ENCODE measurements around the gene NOTCH1.

Gene NOTCH1

DNA sequence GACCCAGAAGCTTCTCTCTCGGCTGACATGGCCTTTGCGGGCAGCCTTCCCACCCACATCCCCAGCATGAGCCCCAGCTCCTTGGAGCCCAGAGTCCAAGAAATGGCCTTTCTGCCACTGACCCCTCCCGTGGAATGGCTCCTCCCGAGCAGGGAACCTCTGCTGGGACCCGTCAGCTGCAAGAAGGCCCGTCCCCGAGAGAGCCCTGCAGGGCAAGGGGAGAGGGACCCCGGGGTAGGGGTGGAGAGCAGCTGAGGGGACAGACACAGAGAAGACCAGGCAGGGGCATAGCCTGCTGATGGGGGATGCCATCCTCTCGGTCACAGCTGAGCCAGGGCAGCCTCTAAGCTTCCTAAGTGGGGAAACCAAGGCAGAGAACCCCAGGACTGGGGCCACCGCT lies 11.2 kb upstream of the NOTCH1 start:
- Histone ChIP-seq H3K27ac (ENCODE audit: low read depth, low read length) (no peak overlapping the region), H3K27me3 (ENCODE audit: low read length) (no peaks in the 10 kb centered on the region)

DNA sequence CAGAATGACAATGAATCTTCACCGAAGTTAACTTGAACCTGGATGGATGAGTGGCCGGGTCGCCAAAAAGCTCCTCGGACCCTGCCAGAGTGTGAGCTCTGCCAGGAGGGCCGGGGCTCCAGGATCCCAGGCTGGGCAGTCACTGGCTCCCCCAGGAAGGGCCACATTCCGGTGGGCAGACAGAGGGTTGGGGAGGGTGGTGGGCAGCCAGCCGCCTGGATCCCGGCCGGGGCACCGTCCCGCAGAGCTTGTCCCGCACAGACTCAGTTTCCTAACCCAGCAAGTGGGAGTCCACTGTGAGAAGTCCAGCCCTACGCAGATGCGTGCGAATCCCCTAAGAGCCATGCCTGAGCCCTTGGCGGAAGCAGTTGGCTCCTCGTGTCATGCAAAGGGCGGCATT lies 10.3 kb upstream of the NOTCH1 start:
- peaks cover 11% of the 10 kb centered on the region; the same call in 1 of the 2 replicates for H3K9me3 ChIP-seq (ENCODE audit: insufficient read depth, low read length)
- no peaks in the 10 kb centered on the region for H3K79me2 ChIP-seq (ENCODE audit: insufficient read depth, low read length)
- no peaks in the 10 kb centered on the region for H3F3A ChIP-seq (ENCODE audit: insufficient read depth)
- TF ChIP-seq, protein P1, sequence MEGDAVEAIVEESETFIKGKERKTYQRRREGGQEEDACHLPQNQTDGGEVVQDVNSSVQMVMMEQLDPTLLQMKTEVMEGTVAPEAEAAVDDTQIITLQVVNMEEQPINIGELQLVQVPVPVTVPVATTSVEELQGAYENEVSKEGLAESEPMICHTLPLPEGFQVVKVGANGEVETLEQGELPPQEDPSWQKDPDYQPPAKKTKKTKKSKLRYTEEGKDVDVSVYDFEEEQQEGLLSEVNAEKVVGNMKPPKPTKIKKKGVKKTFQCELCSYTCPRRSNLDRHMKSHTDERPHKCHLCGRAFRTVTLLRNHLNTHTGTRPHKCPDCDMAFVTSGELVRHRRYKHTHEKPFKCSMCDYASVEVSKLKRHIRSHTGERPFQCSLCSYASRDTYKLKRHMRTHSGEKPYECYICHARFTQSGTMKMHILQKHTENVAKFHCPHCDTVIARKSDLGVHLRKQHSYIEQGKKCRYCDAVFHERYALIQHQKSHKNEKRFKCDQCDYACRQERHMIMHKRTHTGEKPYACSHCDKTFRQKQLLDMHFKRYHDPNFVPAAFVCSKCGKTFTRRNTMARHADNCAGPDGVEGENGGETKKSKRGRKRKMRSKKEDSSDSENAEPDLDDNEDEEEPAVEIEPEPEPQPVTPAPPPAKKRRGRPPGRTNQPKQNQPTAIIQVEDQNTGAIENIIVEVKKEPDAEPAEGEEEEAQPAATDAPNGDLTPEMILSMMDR (IDR thresholded peaks at IDR 0.05; ENCODE audit: insufficient read depth, low read length, poor library complexity, severe bottlenecking) = no peak
- no peak for TF ChIP-seq EZH2phosphoT487 (conservative IDR thresholded peaks at IDR 0.05; ENCODE audit: low read length)
- H3K9me2 ChIP-seq (replicated peaks; ENCODE audit: insufficient read depth, low read length) = no peaks in the 10 kb centered on the region
- H3K9ac ChIP-seq (ENCODE audit: low read length) = no peak overlapping the region
- H3K4me3 ChIP-seq (ENCODE audit: insufficient read depth, low read length, poor library complexity, severe bottlenecking) = no peak overlapping the region
- H2AFZ ChIP-seq (ENCODE audit: low read depth, low read length, severe bottlenecking) = no peak overlapping the region
- H3K27ac ChIP-seq (ENCODE audit: low read depth, low read length) = no peak overlapping the region
- H3K4me2 ChIP-seq (ENCODE audit: low read depth, low read length, poor library complexity, severe bottlenecking) = no peak overlapping the region
- no peaks in the 10 kb centered on the region for H3K36me3 ChIP-seq (ENCODE audit: low read length)
- no peaks in the 10 kb centered on the region for H4K20me1 ChIP-seq (ENCODE audit: low read depth, low read length)
- H3K27me3 ChIP-seq (ENCODE audit: low read length) = no peaks in the 10 kb centered on the region

More for the DNA sequence above, 11.2 kb upstream of the NOTCH1 start:
- TF ChIP-seq EZH2phosphoT487 (conservative IDR thresholded peaks at IDR 0.05; ENCODE audit: low read length) = no peak
- TF ChIP-seq, protein P1 (IDR thresholded peaks at IDR 0.05; ENCODE audit: insufficient read depth, low read length, poor library complexity, severe bottlenecking) = no peak
- no peak overlapping the region for H3K4me3 ChIP-seq (ENCODE audit: insufficient read depth, low read length, poor library complexity, severe bottlenecking)
- H3K4me2 ChIP-seq (ENCODE audit: low read depth, low read length, poor library complexity, severe bottlenecking) = no peak overlapping the region
- H3K9me3 ChIP-seq (ENCODE audit: insufficient read depth, low read length) = peaks cover 11% of the 10 kb centered on the region; the same call in 1 of the 2 replicates
- H3K9me2 ChIP-seq (replicated peaks; ENCODE audit: insufficient read depth, low read length) = no peaks in the 10 kb centered on the region
- H3K79me2 ChIP-seq (ENCODE audit: insufficient read depth, low read length) = no peaks in the 10 kb centered on the region
- no peak overlapping the region for H3K9ac ChIP-seq (ENCODE audit: low read length)
- no peaks in the 10 kb centered on the region for H3F3A ChIP-seq (ENCODE audit: insufficient read depth)
- H2AFZ ChIP-seq (ENCODE audit: low read depth, low read length, severe bottlenecking) = no peak overlapping the region
- no peaks in the 10 kb centered on the region for H3K36me3 ChIP-seq (ENCODE audit: low read length)
- H4K20me1 ChIP-seq (ENCODE audit: low read depth, low read length) = no peaks in the 10 kb centered on the region

DNA sequence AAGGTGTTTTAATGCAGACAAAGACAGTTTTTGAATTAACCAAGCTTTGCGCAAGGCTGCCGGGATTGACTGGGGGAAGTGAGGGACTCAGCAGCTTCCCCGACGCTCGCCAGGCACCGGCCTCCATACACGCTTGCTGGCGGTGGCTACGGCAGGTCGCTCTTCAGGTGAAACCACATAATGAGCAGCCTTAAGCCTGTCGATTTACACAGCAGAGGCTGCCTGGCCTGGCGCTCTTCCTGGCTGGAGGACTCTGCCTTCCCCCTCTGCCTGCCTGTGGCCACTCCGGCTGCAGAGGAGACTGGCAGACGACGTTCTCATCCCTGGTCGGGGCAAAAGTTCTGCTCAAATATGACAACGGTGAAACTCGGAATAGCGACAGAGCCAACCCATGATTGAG lies 9.0 kb upstream of the NOTCH1 start:
- Histone ChIP-seq H3K27ac (ENCODE audit: low read depth, low read length) (no peak overlapping the region), H3K4me2 (ENCODE audit: low read depth, low read length, poor library complexity, severe bottlenecking) (no peak overlapping the region), H3F3A (ENCODE audit: insufficient read depth) (no peaks in the 10 kb centered on the region), H2AFZ (ENCODE audit: low read depth, low read length, severe bottlenecking) (no peak overlapping the region), H3K27me3 (ENCODE audit: low read length) (no peaks in the 10 kb centered on the region), H3K9ac (ENCODE audit: low read length) (no peak overlapping the region), H3K79me2 (ENCODE audit: insufficient read depth, low read length) (no peaks in the 10 kb centered on the region), H3K9me3 (ENCODE audit: insufficient read depth, low read length) (peaks cover 11% of the 10 kb centered on the region; the same call in 1 of the 2 replicates), H3K36me3 (ENCODE audit: low read length) (no peaks in the 10 kb centered on the region), H4K20me1 (ENCODE audit: low read depth, low read length) (no peaks in the 10 kb centered on the region), H3K9me2 (replicated peaks; ENCODE audit: insufficient read depth, low read length) (no peaks in the 10 kb centered on the region), H3K4me3 (ENCODE audit: insufficient read depth, low read length, poor library complexity, severe bottlenecking) (no peak overlapping the region)
- no peak for TF ChIP-seq EZH2phosphoT487 (conservative IDR thresholded peaks at IDR 0.05; ENCODE audit: low read length)
- TF ChIP-seq, protein P1 (IDR thresholded peaks at IDR 0.05; ENCODE audit: insufficient read depth, low read length, poor library complexity, severe bottlenecking) = no peak
